ENCODE results near the gene LRMDA.

The LRMDA gene

DNA sequence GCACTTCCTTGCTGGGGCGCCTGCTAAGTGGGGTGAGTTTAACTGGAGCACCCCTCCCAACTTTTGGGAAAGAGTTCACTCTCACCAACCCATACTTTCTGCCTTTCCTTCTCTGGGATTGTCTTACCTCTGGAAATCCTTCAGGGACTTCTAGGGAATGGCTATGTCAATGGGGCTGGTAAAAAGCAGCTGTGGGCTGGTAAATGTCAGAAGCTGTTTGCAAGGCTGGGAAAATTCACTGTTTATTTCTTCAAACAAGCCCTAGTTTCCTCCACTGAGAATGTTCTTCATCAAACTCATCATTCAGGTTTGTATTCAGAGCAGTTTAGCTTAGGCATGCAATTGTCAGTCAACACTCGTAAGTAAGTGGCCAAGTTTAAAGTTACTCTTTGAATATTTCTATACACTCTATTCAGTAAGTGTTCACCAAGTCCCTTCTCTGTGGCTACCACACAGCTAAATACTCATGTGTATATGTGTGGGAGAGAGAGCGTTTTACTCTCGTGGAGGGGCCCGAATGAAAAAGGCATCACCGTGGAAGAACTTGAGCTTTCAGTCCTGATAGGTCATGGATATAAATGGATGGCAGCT is 654.8 kb downstream of the LRMDA start:
- Histone ChIP-seq H3K4me2 (ENCODE audit: low read length, poor library complexity, severe bottlenecking) (no peak overlapping the region), H2AK5ac (ENCODE audit: low read length, severe bottlenecking) (no peak overlapping the region), H2BK5ac (ENCODE audit: low read depth, low read length, poor library complexity, severe bottlenecking) (no peak overlapping the region), H3K36me3 (ENCODE audit: control insufficient read depth in 1 of 2, insufficient read depth in 2 of 2, low read depth in 1 of 2, low read length in 2 of 2) (no peaks in the 10 kb centered on the region), H3K18ac (ENCODE audit: low read depth in 1 of 2, low read length in 2 of 2) (peak overlapping the region; percentile 87 to 97), H2BK120ac (ENCODE audit: low read depth, low read length) (peak overlapping the region; percentile 82), H3K4me1 (ENCODE audit: control insufficient read depth, insufficient read depth, low read depth, low read length) (peaks cover 7% of the 10 kb centered on the region), H3K9me3 (ENCODE audit: control insufficient read depth, low read length) (no peaks in the 10 kb centered on the region), H3K4me3 (ENCODE audit: insufficient read depth in 1 of 2, low read depth in 1 of 2, low read length in 2 of 2) (no peak overlapping the region), H3K4ac (ENCODE audit: low read depth in 1 of 2, low read length in 2 of 2) (peak overlapping the region in 1 of 2 experiments; percentile 65), H2BK15ac (ENCODE audit: low read depth, poor library complexity, severe bottlenecking) (no peak overlapping the region), H3K23ac (ENCODE audit: low read length in 2 of 2) (no peak overlapping the region), H2AFZ (ENCODE audit: low read depth, low read length) (no peak overlapping the region), H4K8ac (ENCODE audit: low read length) (peak overlapping the region; percentile 39), H3K14ac (ENCODE audit: low read length in 2 of 2) (no peak overlapping the region), H3K27me3 (ENCODE audit: control insufficient read depth in 1 of 2, insufficient read depth in 1 of 2, low read length in 2 of 2) (peaks cover 0 to 5% of the 10 kb centered on the region in 2 experiments), H4K91ac (ENCODE audit: low read length) (no peak overlapping the region), H3K79me1 (replicated peaks; ENCODE audit: low read length, poor library complexity, severe bottlenecking) (no peaks in the 10 kb centered on the region), H2BK12ac (ENCODE audit: low read length in 2 of 2) (peak overlapping the region; percentile 87 to 95), H3K27ac (ENCODE audit: low read length, poor library complexity, severe bottlenecking) (peak overlapping the region; percentile 29), H3K9ac (ENCODE audit: low read length) (peak overlapping the region; percentile 3)
- 22% methylated on average over 5 of the region's 6 CpGs for WGBS
- DNase-seq = peak; percentile 83

DNA sequence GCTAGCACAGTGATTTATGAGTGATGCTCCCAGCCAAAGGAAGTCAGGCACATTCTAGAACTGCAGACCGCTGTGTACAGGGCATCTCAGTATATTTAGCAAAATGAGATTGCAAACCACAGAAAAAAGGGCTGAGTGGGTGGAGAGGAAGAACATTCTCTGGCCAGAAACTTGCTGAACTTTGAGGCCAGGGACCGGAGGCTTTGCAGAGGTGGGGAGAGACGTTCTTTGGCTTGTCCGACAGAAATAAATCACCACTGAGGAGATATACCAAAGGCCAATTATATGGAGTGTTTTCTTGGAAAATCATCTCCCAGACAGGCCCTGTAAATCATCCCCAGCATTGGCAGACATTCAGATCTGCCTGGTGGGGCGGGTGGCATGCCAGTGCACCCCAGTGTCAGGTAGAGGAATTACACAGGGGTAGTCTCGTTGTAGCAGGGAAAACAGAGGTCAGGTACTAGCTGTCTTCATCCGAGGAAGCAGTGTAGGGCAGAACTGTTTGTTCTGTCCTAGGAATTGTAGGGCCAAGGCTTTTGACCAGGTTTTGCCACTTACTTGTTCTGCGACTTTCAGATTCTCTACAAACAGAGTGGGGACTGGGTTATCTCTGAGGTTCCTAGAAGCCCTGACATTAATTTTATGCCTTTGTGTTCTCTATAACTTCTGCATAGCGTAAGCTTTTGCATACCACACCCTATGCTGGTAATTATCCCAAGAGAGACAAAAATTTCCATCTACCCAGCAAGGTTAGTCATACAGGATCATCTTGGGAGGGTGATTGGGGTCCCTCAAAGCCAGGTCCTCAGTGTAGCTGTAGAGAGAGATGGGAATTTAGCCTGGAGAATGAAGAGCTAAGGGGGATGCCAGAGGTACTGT is 655.6 kb downstream of the LRMDA start:
- peak overlapping the region; percentile 67 to 99 for H3K18ac ChIP-seq (ENCODE audit: low read depth in 1 of 2, low read length in 2 of 2)

DNA sequence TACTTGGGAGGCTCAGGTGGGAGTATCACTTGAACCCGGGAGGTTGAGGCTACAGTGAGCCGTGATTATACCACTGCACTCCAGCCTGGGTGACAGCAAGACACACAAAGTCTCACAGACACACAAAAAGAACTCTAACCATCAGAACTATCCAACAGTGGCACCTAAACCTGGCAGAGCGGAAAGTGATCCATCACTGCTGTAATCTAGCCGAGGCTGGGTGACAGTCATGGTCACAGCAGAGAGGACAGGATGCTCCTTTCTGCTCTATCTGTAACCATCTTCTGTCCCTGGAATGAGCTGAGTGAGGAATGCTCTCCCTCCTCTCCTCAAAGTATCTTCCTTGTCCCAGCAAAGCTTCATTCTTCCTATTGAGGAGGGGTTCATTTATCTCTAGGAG is 656.6 kb downstream of the LRMDA start:
- DNase-seq = no peak
- Histone ChIP-seq H3K79me1 (replicated peaks; ENCODE audit: low read length, poor library complexity, severe bottlenecking) (no peaks in the 10 kb centered on the region), H3K18ac (ENCODE audit: low read depth in 1 of 2, low read length in 2 of 2) (peak overlapping the region; percentile 88 to 99), H4K91ac (ENCODE audit: low read length) (peak overlapping the region; percentile 96), H2BK120ac (ENCODE audit: low read depth, low read length) (peak overlapping the region; percentile 66), H2BK15ac (ENCODE audit: low read depth, poor library complexity, severe bottlenecking) (peak overlapping the region; percentile 65), H3K14ac (ENCODE audit: low read length in 2 of 2) (peak overlapping the region in 1 of 2 experiments; percentile 85), H2AFZ (ENCODE audit: low read depth, low read length) (no peak overlapping the region), H3K27ac (ENCODE audit: low read length, poor library complexity, severe bottlenecking) (no peak overlapping the region), H3K27me3 (ENCODE audit: control insufficient read depth in 1 of 2, insufficient read depth in 1 of 2, low read length in 2 of 2) (peaks cover 0 to 5% of the 10 kb centered on the region in 2 experiments), H2BK12ac (ENCODE audit: low read length in 2 of 2) (peak overlapping the region; percentile 93 to 99), H3K23ac (ENCODE audit: low read length in 2 of 2) (peak overlapping the region in 1 of 2 experiments; percentile 27), H2BK5ac (ENCODE audit: low read depth, low read length, poor library complexity, severe bottlenecking) (no peak overlapping the region), H3K36me3 (ENCODE audit: control insufficient read depth in 1 of 2, insufficient read depth in 2 of 2, low read depth in 1 of 2, low read length in 2 of 2) (no peaks in the 10 kb centered on the region), H3K9ac (ENCODE audit: low read length) (no peak overlapping the region), H3K4me2 (ENCODE audit: low read length, poor library complexity, severe bottlenecking) (no peak overlapping the region), H2AK5ac (ENCODE audit: low read length, severe bottlenecking) (peak overlapping the region; percentile 88), H3K4me3 (ENCODE audit: insufficient read depth in 1 of 2, low read depth in 1 of 2, low read length in 2 of 2) (no peak overlapping the region), H3K4ac (ENCODE audit: low read depth in 1 of 2, low read length in 2 of 2) (peak overlapping the region; percentile 94 to 95), H4K8ac (ENCODE audit: low read length) (peak overlapping the region; percentile 87), H3K4me1 (ENCODE audit: control insufficient read depth, insufficient read depth, low read depth, low read length) (peaks cover 7% of the 10 kb centered on the region), H3K9me3 (ENCODE audit: control insufficient read depth, low read length) (no peaks in the 10 kb centered on the region)
- 86% methylated on average over 4 of the region's 4 CpGs for WGBS

More for the DNA sequence above, 655.6 kb downstream of the LRMDA start:
- 19% methylated on average over 5 of the region's 9 CpGs for WGBS
- Histone ChIP-seq H2AK5ac (ENCODE audit: low read length, severe bottlenecking) (no peak overlapping the region), H3K9me3 (ENCODE audit: control insufficient read depth, low read length) (no peaks in the 10 kb centered on the region), H3K4me1 (ENCODE audit: control insufficient read depth, insufficient read depth, low read depth, low read length) (peaks cover 7% of the 10 kb centered on the region), H4K91ac (ENCODE audit: low read length) (peak overlapping the region; percentile 78), H3K4ac (ENCODE audit: low read depth in 1 of 2, low read length in 2 of 2) (peak overlapping the region; percentile 17 to 95), H2BK12ac (ENCODE audit: low read length in 2 of 2) (peak overlapping the region; percentile 75 to 99), H2BK15ac (ENCODE audit: low read depth, poor library complexity, severe bottlenecking) (no peak overlapping the region), H2AFZ (ENCODE audit: low read depth, low read length) (no peak overlapping the region), H3K36me3 (ENCODE audit: control insufficient read depth in 1 of 2, insufficient read depth in 2 of 2, low read depth in 1 of 2, low read length in 2 of 2) (no peaks in the 10 kb centered on the region), H3K9ac (ENCODE audit: low read length) (peak overlapping the region; percentile 3), H3K4me2 (ENCODE audit: low read length, poor library complexity, severe bottlenecking) (no peak overlapping the region), H3K79me1 (replicated peaks; ENCODE audit: low read length, poor library complexity, severe bottlenecking) (no peaks in the 10 kb centered on the region), H4K8ac (ENCODE audit: low read length) (peak overlapping the region; percentile 59), H3K27ac (ENCODE audit: low read length, poor library complexity, severe bottlenecking) (peak overlapping the region; percentile 20), H3K14ac (ENCODE audit: low read length in 2 of 2) (no peak overlapping the region), H2BK120ac (ENCODE audit: low read depth, low read length) (no peak overlapping the region), H3K23ac (ENCODE audit: low read length in 2 of 2) (no peak overlapping the region), H2BK5ac (ENCODE audit: low read depth, low read length, poor library complexity, severe bottlenecking) (no peak overlapping the region), H3K4me3 (ENCODE audit: insufficient read depth in 1 of 2, low read depth in 1 of 2, low read length in 2 of 2) (no peak overlapping the region), H3K27me3 (ENCODE audit: control insufficient read depth in 1 of 2, insufficient read depth in 1 of 2, low read length in 2 of 2) (peaks cover 0 to 5% of the 10 kb centered on the region in 2 experiments)
- peak; percentile 92 for DNase-seq

DNA sequence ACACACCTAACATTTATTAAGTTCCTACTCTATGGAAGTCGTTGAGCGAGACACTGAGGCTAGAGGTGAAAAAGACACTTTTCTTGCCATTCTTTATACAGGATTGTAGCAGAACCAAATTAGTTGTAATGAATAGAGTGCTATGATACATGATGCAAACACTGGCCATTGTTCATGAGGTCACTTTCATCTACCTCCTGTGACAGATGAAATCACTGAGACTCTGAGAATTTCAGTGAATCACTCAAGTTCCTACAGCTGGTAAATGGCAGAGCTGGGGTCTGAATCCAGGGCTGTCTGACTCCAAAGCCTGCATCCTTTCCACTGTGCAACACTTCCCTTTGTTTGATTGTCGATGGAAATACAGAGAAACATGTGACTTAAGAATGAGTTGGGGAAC is 657.6 kb downstream of the LRMDA start:
- Histone ChIP-seq H4K91ac (ENCODE audit: low read length) (no peak overlapping the region), H2BK5ac (ENCODE audit: low read depth, low read length, poor library complexity, severe bottlenecking) (no peak overlapping the region), H2AFZ (ENCODE audit: low read depth, low read length) (no peak overlapping the region), H3K36me3 (ENCODE audit: control insufficient read depth in 1 of 2, insufficient read depth in 2 of 2, low read depth in 1 of 2, low read length in 2 of 2) (no peaks in the 10 kb centered on the region), H3K9me3 (ENCODE audit: control insufficient read depth, low read length) (no peaks in the 10 kb centered on the region), H3K4me3 (ENCODE audit: insufficient read depth in 1 of 2, low read depth in 1 of 2, low read length in 2 of 2) (no peak overlapping the region), H3K14ac (ENCODE audit: low read length in 2 of 2) (no peak overlapping the region), H3K9ac (ENCODE audit: low read length) (no peak overlapping the region), H3K27me3 (ENCODE audit: control insufficient read depth in 1 of 2, insufficient read depth in 1 of 2, low read length in 2 of 2) (peaks cover 0 to 5% of the 10 kb centered on the region in 2 experiments), H2BK12ac (ENCODE audit: low read length in 2 of 2) (no peak overlapping the region), H3K23ac (ENCODE audit: low read length in 2 of 2) (no peak overlapping the region), H2BK120ac (ENCODE audit: low read depth, low read length) (no peak overlapping the region), H2AK5ac (ENCODE audit: low read length, severe bottlenecking) (no peak overlapping the region), H3K18ac (ENCODE audit: low read depth in 1 of 2, low read length in 2 of 2) (peak overlapping the region in 1 of 2 experiments; percentile 54), H3K4me2 (ENCODE audit: low read length, poor library complexity, severe bottlenecking) (no peak overlapping the region), H3K4ac (ENCODE audit: low read depth in 1 of 2, low read length in 2 of 2) (no peak overlapping the region), H3K27ac (ENCODE audit: low read length, poor library complexity, severe bottlenecking) (no peak overlapping the region), H3K4me1 (ENCODE audit: control insufficient read depth, insufficient read depth, low read depth, low read length) (peaks cover 4% of the 10 kb centered on the region), H4K8ac (ENCODE audit: low read length) (no peak overlapping the region), H2BK15ac (ENCODE audit: low read depth, poor library complexity, severe bottlenecking) (no peak overlapping the region), H3K79me1 (replicated peaks; ENCODE audit: low read length, poor library complexity, severe bottlenecking) (no peaks in the 10 kb centered on the region)
- WGBS = 100% methylated on average over 1 of the region's 3 CpGs
- DNase-seq = no peak

Measured in mesenchymal stem cell (in vitro differentiated cells and primary cell).